ENCODE results near the gene DDX4.

GRCh38 chr5:55700745-55701144 is 37.1 kb upstream of the DDX4 start:
- TF ChIP-seq HDGF (IDR thresholded peaks at IDR 0.05; ENCODE audit: borderline replicate concordance) (no peak), SUZ12 (IDR thresholded peaks at IDR 0.05) (no peak)
